Cerebellar nuclear complex (tissue), 1 donor: ENCODE data around the gene ZNF341.
"Not testable (repeated sequence)": the region's sequence is repeated elsewhere in the genome, so short reads cannot be mapped to it uniquely, and the experiment has no call there.

Source experiments
- DNase-seq, 2 experiments: peaks; one replicate each; lab custom pipeline; 2025; lab: John Stamatoyannopoulos, UW

Gene ZNF341

DNA sequence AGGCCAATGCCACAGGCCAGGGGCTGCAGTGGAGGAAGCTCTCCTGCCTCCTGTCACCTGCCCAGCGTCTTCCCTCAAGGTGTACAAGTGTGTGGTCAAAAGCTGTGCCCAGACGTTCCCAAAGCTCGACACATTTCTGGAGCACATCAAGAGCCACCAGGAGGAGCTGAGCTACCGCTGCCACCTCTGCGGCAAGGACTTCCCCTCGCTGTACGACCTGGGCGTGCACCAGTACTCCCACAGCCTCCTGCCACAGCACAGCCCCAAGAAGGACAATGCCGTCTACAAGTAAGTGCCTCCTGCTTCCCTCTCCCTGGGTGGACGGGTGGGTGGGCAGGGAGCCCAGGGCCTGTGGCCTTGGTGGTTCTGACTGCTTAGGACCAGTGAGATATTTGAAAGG is 38.2 kb downstream of the ZNF341 start:
- DNase-seq, result no peak

DNA sequence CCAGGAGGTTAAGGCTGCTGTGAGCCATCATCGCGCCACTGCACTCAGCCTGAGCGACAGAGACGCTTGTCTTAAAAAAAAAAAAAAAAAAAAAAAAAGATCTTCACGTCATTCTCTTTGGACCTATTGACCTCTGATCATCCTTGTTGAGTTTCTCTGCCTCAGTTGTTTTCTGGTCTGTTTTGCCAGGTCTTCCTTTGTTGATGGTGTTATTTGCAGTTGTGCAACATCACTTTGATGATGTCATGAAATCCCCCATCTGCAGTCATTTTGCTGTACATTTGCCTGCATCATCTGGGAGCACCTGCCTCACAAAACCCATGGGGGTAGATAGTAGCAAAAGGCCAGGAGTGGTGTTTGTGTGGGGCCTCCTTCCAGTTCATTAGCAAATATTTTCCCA is 40.1 kb downstream of the ZNF341 start:
- DNase-seq, result no peak

GRCh38 chr20:33772439-33772838 is 40.6 kb downstream of the ZNF341 start:
- no peak for DNase-seq

- no peak for DNase-seq
These were observed 41.8 kb downstream of the ZNF341 start for GRCh38 chr20:33773412-33774089.

DNA sequence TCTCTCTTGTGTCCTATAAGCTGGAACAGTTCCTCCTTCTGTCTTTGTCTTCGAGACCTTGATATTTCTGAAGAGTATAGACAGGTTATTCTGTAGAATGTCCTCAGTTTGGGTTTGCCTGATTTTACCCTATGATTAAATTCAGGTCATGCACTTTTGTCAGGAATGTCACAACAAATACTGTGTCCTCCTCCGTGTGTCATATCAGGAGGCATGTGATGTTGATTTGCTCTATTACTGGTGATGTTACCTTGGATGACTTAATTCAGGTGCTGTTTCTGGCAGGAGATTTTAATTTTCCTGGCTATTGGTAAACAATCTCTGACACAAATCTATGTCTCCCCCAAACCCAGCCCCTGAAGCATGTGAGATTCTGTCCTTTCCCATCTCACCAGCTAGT is 46.0 kb downstream of the ZNF341 start:
- DNase-seq, result no peak

- no peak for DNase-seq
These were observed 49.3 kb downstream of the ZNF341 start for GRCh38 chr20:33781133-33781532.

DNA sequence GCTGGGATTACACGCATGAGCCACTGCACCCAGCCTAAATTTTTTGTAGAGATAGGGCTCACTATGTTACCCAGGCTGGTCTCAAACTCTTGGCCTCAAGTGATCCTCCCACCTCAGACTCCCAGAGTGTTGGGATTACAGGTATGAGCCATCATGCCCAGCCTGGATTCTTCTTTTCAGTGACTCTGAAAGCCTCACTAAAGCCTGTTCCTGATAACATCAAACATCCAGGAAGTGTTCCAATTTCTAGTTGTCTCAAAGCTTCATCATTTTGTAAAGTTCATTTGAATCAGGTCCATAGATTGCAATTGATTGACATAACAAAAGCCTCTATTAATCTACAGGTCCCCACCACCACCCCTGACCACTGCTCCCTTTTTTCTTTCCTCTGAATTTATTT is 50.1 kb downstream of the ZNF341 start:
- DNase-seq, result no peak

GRCh38 chr20:33783256-33783655 is 51.5 kb downstream of the ZNF341 start:
- no peak for DNase-seq

DNA sequence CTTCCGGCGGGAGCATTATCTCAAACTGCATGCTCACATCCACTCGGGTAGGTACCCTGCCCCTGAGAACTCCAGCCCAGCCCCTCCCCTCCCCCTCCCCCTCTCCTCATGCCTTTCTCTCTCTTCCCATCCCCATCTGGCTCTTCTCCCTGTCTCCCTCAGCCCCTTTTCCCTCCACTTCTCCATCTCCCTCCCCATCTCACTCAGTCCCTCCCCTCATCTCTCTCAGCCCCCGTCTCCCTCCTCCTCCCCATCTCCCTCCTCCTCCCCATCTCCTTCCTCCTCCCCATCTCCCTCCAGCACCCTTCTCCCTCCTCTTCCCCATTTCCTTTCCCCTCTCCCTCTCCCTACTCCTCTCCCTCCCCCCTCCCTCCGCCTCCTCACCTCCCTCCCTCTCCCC is 52.0 kb downstream of the ZNF341 start:
- DNase-seq, result no peak

- no peak for DNase-seq
These were observed 52.4 kb downstream of the ZNF341 start for GRCh38 chr20:33784225-33784624.

- DNase-seq, result no peak
These were observed 53.7 kb downstream of the ZNF341 start for GRCh38 chr20:33785503-33785902.

GRCh38 chr20:33787253-33787891 is 55.6 kb downstream of the ZNF341 start:
- DNase-seq, result no peak

- no peak for DNase-seq
These were observed 56.7 kb downstream of the ZNF341 start for GRCh38 chr20:33788351-33789049.

- DNase-seq, result no peak
These were observed 57.5 kb downstream of the ZNF341 start for GRCh38 chr20:33789109-33789857.

DNA sequence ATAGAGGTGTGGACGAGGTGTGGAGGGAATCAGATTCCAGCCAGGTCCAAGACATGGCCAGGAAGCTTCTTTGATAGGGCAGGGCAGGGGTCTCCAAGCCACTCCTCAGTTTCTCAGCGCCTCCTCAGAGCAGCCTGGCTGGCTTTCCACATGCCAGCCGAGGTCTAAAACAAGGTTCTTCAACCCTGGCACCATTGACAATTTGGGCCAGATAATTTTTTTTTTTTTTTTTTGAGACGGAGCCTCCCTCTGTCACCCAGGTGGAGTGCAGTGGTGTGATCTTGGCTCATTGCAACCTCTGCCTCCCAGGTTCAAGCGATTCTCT is 58.0 kb downstream of the ZNF341 start:
- DNase-seq, result no peak

DNA sequence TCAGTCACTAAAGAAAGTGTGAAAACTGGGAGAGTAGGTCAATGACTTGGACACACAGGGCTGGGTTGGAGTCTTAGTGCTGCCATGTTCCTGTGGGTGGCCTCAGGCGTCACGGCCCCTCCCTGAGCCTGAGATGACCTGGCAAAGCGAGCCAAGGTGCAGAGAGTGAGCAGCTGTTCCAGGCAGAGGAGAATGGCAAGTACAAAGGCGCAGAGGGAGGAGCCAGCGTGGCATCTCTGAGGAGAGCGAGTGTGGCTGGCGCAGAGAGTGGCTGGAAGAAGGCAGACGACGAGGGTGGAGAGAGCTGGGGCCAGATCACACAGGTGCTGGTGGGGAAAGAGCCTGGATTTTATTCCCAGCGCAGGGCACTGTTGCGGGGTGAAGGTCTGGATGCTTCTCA is 58.8 kb downstream of the ZNF341 start:
- DNase-seq, result no peak

DNA sequence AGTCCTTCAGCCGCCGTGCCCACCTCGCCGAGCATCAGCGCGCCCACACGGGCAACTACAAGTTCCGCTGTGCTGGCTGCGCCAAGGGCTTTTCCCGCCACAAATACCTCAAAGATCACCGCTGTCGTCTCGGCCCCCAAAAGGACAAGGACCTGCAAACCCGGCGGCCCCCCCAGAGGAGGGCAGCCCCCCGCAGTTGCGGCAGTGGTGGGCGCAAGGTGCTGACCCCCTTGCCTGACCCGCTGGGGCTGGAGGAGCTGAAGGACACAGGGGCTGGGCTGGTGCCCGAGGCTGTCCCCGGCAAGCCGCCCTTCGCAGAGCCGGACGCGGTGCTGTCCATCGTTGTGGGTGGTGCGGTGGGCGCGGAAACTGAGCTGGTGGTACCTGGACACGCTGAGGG is 59.2 kb downstream of the ZNF341 start:
- DNase-seq, result no peak

- no peak for DNase-seq
These were observed 59.7 kb downstream of the ZNF341 start for GRCh38 chr20:33791540-33791939.

- no peak for DNase-seq
These were observed 60.3 kb downstream of the ZNF341 start for GRCh38 chr20:33791959-33792597.

DNA sequence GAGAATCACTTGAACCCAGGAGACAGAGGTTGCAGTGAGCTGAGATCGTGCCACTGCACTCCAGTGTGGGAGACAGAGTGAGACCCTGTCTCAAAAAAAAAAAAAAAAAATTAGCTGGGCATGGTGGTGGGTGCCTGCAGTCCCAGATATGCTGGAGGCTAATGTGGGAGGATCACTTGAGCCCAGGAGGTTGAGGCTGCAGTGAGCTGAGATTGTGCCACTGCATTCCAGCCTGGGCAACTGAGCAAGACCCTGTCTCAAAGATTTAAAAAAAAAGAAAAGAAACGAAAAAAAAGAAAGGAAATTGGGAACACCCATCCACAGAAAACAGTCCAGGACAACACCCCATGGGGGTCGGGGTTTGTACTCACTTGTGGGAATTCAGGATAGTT is 60.8 kb downstream of the ZNF341 start:
- not testable (repeated sequence) for DNase-seq

DNA sequence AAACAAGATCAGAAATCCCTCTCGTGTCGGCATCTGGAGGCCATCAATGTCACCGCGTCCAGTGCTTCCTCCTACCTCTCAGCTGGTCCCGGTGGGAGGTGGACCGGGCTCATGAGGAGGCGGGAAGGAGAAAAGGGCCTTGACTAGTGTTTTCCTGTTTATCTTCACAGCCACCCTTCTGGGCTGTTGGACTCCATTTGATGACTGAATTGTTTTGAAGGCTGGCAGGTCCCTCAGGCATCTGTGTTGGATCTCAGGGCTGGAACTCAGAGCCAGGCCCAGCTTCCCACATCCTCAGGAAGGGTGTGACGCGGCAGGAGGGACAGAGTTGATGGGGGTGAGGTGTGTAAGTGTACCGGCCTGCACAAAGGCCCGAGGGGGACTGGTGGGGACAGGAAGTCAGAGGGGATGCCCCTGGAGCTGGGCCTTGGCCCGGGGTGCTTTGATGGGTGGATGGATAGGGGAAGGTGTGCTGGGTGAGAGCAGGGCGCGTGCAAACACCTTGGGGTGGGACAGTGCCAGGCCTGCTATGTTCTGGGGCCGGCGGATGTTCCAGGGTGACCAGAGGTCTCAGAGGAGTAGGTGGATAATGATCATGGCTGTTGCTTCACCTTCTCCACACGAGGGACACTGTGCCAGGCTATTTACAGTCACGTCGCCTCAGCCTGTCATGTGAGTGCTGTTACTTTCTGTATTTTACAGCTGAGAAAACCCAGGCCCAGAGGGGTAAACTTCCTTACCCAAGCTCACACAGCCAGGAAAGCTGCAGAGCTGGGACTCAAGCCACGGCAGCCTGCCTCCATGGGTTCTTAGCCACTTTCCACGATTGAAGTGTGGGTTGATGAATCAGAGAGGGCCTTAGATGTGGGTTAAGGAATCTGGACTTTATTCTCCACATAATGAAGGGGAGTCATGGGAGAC is 61.5 kb downstream of the ZNF341 start:
- no peak for DNase-seq
